GM19467 (cell line): ENCODE data around the gene ADGRD1.

Source experiments
- ATAC-seq: cut with Tn5 transposase; IDR thresholded peaks from one replicate; pipeline ENCODE4 v1.9.1; 2021; ENCODE audit warnings: mild to moderate bottlenecking, moderate library complexity; ENCODE audit not compliant: unreplicated experiment

Gene ADGRD1

GRCh38 chr12:131085816-131086591, 132.3 kb downstream of the ADGRD1 start:
- no peak for ATAC-seq

DNA sequence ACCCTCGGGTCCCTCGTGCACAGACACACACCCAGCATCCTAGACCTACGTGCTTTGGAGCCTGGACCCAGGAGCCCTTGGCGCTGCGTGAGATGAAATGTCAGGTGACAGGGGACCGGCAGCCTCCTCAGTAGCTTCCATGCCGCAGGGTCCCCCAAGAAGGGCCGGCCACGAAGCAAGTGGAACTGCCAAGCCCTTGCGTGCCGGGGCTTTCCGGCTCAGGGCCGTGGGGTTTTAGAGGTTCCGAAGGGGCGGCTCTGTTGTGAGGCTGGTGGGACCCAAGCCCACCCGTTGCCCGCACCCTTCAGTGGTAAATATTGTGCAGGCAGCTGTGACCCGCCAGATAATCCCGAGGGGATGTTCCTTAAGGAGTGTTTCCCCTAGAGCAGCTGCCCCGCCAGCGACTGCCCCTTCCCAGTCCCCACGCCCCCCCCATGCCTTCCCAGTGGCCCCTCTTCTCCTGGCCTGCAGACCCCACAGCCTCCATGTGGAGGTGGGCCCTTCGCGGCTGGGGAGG, 133.7 kb downstream of the ADGRD1 start:
- no peak for ATAC-seq

DNA sequence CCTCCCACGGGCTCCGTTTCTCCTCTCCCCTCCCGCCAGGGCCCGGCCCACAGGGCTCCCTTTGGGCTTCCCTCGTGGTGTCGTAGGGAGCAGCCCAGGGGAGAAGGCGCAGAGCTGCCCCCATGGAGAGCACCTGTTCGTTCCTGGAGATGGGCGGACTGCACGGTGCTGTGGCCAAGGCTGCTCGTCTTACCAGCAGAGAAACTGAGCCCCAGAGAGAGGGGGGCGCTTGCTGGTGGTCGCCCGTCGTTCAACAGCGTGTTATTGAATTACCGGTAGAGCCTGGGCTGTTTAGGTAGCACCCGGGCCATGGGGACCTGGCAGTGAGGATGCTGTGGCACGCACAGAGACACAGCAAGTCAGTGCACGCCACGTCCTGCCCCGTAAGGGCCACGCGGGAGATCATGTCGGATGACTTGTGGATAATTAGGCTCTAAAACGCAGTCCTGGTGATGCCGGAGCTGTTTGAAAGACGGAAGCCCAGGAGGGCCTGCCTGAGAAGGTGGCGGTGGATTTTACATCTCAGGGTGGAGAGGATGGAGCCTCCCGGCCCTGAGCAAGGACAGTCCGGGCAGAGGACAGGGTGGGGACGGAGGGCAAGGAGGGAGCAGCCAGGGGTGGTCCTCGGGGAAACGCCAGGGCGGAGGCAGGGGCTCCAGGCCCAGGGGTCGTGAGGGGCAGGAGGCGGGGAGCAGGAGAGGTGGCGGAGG, 134.4 kb downstream of the ADGRD1 start:
- no peak for ATAC-seq

- no peak for ATAC-seq
Observed at GRCh38 chr12:131088701-131089530, 135.2 kb downstream of the ADGRD1 start.

DNA sequence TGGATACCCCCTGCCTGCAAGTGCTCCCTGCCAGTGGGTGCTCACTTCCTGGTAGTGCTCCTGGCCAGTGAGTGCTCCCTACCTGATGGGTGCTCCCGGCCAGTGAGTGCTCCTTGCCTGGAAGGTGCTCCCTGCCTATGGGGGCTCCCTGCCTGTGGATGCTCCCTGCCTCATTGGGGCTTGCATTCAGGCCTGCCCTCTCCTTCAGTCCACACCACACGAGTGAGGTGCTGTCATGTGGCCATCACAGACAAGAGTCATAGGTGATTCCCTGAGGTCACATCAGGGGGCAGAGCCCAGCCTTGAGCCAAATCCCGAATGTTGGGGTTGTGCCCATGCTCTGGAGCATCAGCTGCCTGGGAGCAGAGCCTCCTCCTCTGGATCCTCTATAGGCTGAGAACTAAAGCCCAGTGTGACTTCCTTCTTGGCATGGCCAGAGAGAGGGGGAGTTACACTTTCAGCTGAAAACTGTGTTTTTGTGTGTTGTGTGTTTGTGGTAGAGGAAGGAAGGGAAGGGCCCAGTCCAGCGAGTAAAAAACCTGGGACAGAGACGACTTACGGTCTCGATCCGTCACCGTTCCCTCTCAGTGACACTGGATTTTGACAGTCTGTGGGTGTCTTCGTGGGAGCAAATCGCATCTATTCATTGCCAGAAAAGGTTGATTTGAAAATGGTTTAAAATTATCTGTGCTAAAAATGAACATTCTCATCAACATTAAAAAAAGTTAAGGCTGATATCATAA, 136.0 kb downstream of the ADGRD1 start:
- ATAC-seq = no peak

- ATAC-seq = no peak
Observed at GRCh38 chr12:131090274-131091210, 136.8 kb downstream of the ADGRD1 start.

- ATAC-seq = no peak
Observed at GRCh38 chr12:131091413-131091975, 137.8 kb downstream of the ADGRD1 start.

GRCh38 chr12:131091976-131092691, 138.4 kb downstream of the ADGRD1 start:
- ATAC-seq = no peak

- peak; percentile 49 for ATAC-seq
Observed at GRCh38 chr12:131092901-131093603, 139.3 kb downstream of the ADGRD1 start.

- ATAC-seq = no peak
Observed at GRCh38 chr12:131093604-131093955, 139.9 kb downstream of the ADGRD1 start.

- no peak for ATAC-seq
Observed at GRCh38 chr12:131093971-131094830, 140.5 kb downstream of the ADGRD1 start.

DNA sequence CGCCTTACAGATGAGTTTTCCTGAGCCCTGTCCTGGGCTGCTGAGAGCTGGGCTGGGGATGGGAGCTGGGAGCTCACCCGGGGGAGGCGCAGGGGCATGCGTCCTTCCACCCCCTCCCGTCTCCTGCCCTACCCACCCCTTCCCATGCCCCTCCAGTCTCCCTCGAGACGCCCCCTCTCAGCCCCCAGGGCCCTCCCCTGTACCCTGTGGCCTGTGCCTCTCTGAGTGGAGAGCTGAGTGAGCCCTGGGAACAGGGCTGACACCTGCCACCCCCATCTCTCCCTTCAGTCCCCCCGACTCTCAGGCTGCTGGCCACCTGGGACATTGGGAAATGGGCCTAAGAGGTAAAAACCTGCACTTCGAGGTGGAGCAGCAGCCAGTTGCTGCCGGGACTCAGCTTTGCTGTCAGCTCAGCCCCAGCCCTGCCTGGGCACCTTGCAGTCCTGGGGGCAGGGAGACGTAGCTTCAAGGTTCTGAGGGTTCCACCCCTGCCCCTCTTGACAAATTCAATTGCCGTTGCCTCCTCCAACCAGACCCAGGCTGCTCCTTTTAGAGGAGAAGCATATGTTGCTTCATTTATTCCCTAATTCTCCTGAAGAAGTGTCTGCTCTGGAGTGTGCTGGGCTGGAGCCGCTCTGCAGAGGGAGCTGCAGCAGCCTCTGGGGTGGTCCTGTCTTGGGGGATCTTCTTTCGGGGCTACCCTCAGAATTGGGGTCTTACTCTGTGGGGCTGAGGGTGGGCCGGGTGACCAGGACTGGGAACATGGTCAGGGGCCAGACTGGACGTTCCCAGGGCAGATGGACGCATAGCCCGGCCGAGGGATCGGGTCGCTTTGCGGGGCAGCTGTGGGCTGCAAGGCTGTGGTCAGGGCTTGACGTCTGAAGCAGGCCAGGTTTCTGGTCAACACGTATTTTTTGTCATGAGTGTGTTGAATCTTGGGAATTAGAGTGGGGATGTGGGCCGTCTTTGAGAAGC, 141.4 kb downstream of the ADGRD1 start:
- ATAC-seq = no peak

- no peak for ATAC-seq
Observed at GRCh38 chr12:131095826-131096680, 142.3 kb downstream of the ADGRD1 start.

DNA sequence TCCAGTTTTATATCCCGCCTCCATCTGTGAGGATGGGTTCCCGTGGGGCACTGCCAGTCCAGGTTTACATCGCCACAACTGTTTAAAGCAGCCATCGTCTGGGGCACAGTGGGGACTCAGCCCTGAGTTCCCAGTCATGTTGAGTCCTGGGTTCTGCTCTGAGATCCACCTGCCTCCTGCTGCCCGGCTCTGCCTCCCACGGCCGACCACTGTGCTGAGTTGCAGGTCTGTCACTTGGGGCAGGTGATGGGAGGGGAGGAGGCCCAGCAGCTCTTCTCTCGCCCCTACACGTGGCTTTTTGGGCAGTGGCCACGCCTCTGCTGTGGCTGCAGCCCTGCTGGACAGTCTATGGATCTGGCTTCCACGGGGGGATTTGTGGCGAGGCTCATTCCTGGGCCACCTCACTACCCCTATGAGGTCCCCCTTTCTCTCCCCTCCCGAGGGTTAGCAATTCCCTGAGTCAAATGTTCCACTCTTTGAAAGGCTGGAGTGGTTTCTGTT, 143.0 kb downstream of the ADGRD1 start:
- no peak for ATAC-seq
